Endothelial cell of umbilical vein (primary cell): ENCODE data around the gene SMAD1. TPM values are rescaled to one million over a fixed set of nuclear protein-coding genes. Genes with fewer than 3 reads are reported as not detected.

Source experiments
- BruUV-seq: library from RNA; stranded (reverse); fragments of 400-500 nt; replicated peaks from 2 replicates; lab custom pipeline; 2021; lab: Mats Ljungman, UMichigan
- CTCF ChIA-PET: fragments of 300-600, 350-600 bp; sonication (Branson Sonifier 250); formaldehyde crosslinking; loops from one replicate; lab custom pipeline; 2021; ENCODE audit warnings: antibody characterized with exemption, inconsistent platforms; lab: Charles Lee
- POLR2A ChIA-PET: fragments of 300-600, 350-600 bp; sonication (Branson Sonifier 250); formaldehyde crosslinking; loops from one replicate; lab custom pipeline; 2021; ENCODE audit warnings: antibody characterized with exemption, inconsistent platforms; lab: Charles Lee
- DNase-seq: peaks from one replicate; pipeline ENCODE4 v3.0.0-alpha.2; 2011; ENCODE audit warnings: low read depth, low spot score
- FAIRE-seq: peaks from 2 replicates; lab custom pipeline; 2011; peaks lifted over from hg19 to GRCh38; lab: Jason Lieb, UNC
- H2AFZ ChIP-seq: 2 replicates; pipeline ENCODE4 v1.6.0; 2012; ENCODE audit warnings: low read depth, low read length, control low read depth, inconsistent platforms
- H3K27ac ChIP-seq: 2 replicates; pipeline ENCODE4 v1.5.1; 2011; ENCODE audit warnings: low read depth, mild to moderate bottlenecking, control low read depth, low read length, moderate library complexity; ENCODE audit not compliant: insufficient read depth
- H3K27me3 ChIP-seq, 2 experiments: 2 replicates each; pipeline versions ENCODE4 v1.6.0 to v1.6.1; 2011; ENCODE audit warnings: low read length in 2 of 2, mixed read lengths in 1 of 2; ENCODE audit not compliant: control insufficient read depth in 2 of 2, insufficient read depth in 2 of 2
- H3K36me3 ChIP-seq, 2 experiments: 2 replicates in 1 of 2; 3 replicates in 1 of 2; pipeline ENCODE4 v1.5.1; 2011; ENCODE audit warnings: low read length in 2 of 2, mild to moderate bottlenecking in 1 of 2, moderate library complexity in 1 of 2; ENCODE audit not compliant: control insufficient read depth in 2 of 2, insufficient read depth in 2 of 2; ENCODE audit errors: extremely low read depth in 1 of 2
- H3K4me1 ChIP-seq: 3 replicates; pipeline ENCODE4 v1.5.1; 2011; ENCODE audit warnings: mild to moderate bottlenecking, low read length; ENCODE audit not compliant: control insufficient read depth, insufficient read depth; ENCODE audit errors: extremely low read depth
- H3K4me2 ChIP-seq: 2 replicates; pipeline ENCODE4 v1.6.1; 2011; ENCODE audit warnings: low read length, control low read depth, mixed read lengths; ENCODE audit not compliant: insufficient read depth
- H3K4me3 ChIP-seq, 3 experiments: fragments of 200-600 bp in 1 of 3; sonication (generic), shearing (Covaris generic) in 1 of 3; replicated peaks in 1 of 3; 2 replicates each; pipeline ENCODE4 v1.5.1; 2011 to 2016; ENCODE audit warnings: control low read depth in 3 of 3, low read length in 3 of 3, mild to moderate bottlenecking in 2 of 3, inconsistent platforms in 1 of 3, low read depth in 1 of 3, moderate library complexity in 1 of 3; ENCODE audit not compliant: insufficient read depth in 1 of 3
- H3K79me2 ChIP-seq: 2 replicates; pipeline ENCODE4 v1.6.0; 2012; ENCODE audit warnings: low read length, inconsistent platforms; ENCODE audit not compliant: control insufficient read depth, insufficient read depth
- H3K9ac ChIP-seq: replicated peaks from 2 replicates; pipeline ENCODE3; 2011; ENCODE audit warnings: low read length, control low read depth; ENCODE audit not compliant: insufficient read depth; ENCODE audit errors: extremely low read depth
- H3K9me1 ChIP-seq: replicated peaks from 3 replicates; pipeline ENCODE4 v1.6.0; 2011; ENCODE audit warnings: mild to moderate bottlenecking, low read length; ENCODE audit not compliant: control insufficient read depth, insufficient read depth; ENCODE audit errors: extremely low read depth
- H3K9me3 ChIP-seq: replicated peaks from 2 replicates; pipeline ENCODE4 v1.5.1; 2012; ENCODE audit warnings: low read length, inconsistent platforms; ENCODE audit not compliant: control insufficient read depth, insufficient read depth
- H4K20me1 ChIP-seq: replicated peaks from 2 replicates; pipeline ENCODE3; 2011; ENCODE audit warnings: mild to moderate bottlenecking, low read length; ENCODE audit not compliant: control insufficient read depth, insufficient read depth; ENCODE audit errors: extremely low read depth
- CTCF ChIP-seq, 2 donors: IDR thresholded peaks; 1 replicate in 1 of 2; 2 replicates in 1 of 2; pipeline ENCODE4 v1.5.1; 2011; ENCODE audit warnings: low read length in 2 of 2, mild to moderate bottlenecking in 2 of 2, moderate library complexity in 2 of 2, control low read depth in 1 of 2, inconsistent platforms in 1 of 2, low read depth in 1 of 2; ENCODE audit not compliant: insufficient read depth in 1 of 2; ENCODE audit errors: extremely low read depth in 1 of 2
- EZH2 ChIP-seq: IDR thresholded peaks from 2 replicates; pipeline ENCODE4 v1.6.1; 2012; ENCODE audit warnings: borderline replicate concordance, low read depth, mild to moderate bottlenecking, moderate library complexity, low read length, inconsistent platforms; ENCODE audit not compliant: severe bottlenecking
- FOS ChIP-seq: IDR thresholded peaks from 2 replicates; pipeline ENCODE4 v1.6.1; 2011; ENCODE audit warnings: mild to moderate bottlenecking, low read length, moderate library complexity, borderline replicate concordance; ENCODE audit not compliant: insufficient read depth
- GATA2 ChIP-seq: IDR thresholded peaks from 2 replicates; pipeline ENCODE4 v1.7.0; 2011; ENCODE audit warnings: low read depth, mild to moderate bottlenecking, moderate library complexity, mixed read lengths, low read length; ENCODE audit not compliant: insufficient read length, insufficient read depth
- JUN ChIP-seq: IDR thresholded peaks from 2 replicates; pipeline ENCODE4 v1.6.1; 2011; ENCODE audit warnings: borderline replicate concordance, low read depth; ENCODE audit not compliant: insufficient read length, insufficient read depth
- MYC ChIP-seq: IDR thresholded peaks from one replicate; pipeline ENCODE4 v1.6.1; 2011; ENCODE audit warnings: mild to moderate bottlenecking, low read depth, low read length
- POLR2A ChIP-seq: IDR thresholded peaks from 2 replicates; pipeline ENCODE4 v1.6.1; 2012; ENCODE audit warnings: low read depth, mild to moderate bottlenecking, control low read depth, low read length
- POLR2AphosphoS5 ChIP-seq: IDR thresholded peaks from 2 replicates; pipeline ENCODE4 v1.6.1; 2012; ENCODE audit warnings: low read depth, mild to moderate bottlenecking, control low read depth, low read length, moderate library complexity; ENCODE audit not compliant: insufficient read depth
- dilution Hi-C: fragments of 300-500 bp; cut with MboI; formaldehyde crosslinking; loops from one replicate; pipeline ENCODE4 v1.15.0; 2019; ENCODE audit warnings: low sequenced_read_pairs; ENCODE audit not compliant: extremely low pct_ligation_motif_present
- intact Hi-C: fragments of 100-400 bp; cut with micrococcal nuclease; formaldehyde crosslinking; loops from one replicate; pipeline ENCODE4 v1.10.0; 2022
- polyA plus RNA-seq, 4 experiments: library from polyadenylated mRNA; depleted of rRNA in 3 of 4; stranded (reverse) in 3 of 4; unstranded in 1 of 4; fragments of >200 nt; gene quantifications; 2 replicates each; pipeline versions ENCODE4 v1.2.1 to v1.2.3, GENCODE V29; 2011 to 2012; ENCODE audit warnings: missing spikeins in 1 of 4
- total RNA-seq: library from RNA; stranded (reverse); gene quantifications from 2 replicates; pipeline ENCODE4 v1.2.3, GENCODE V29; 2021
- TF ChIP-seq, protein P1 (sequence below): IDR thresholded peaks from 2 replicates; pipeline ENCODE4 v1.6.1; 2011; ENCODE audit not compliant: insufficient read depth, insufficient read length

The SMAD1 gene
- total and polyA plus RNA-seq, 2 donors (not counting 3 experiments of a cell fraction or from before 2014, with no cell fraction given): 101 to 116 TPM

DNA sequence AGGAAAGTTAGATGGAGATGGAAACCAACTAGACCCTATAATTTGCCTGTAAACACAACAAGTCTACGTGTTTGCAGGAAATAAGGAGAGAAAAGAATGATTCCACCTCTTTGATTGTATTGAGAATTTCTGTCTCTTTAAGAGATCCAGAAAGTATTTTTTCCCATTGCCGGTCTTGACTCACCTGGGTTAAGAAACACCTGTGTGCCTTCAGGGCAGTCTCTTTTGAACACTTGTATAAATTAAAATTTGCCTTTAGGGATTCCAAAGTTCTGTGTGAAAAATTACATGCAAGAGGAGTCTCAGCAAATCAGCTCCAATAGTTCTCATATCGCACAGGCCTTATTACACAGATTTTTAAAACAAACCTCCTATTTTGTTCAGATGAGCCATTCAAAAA, 46.0 kb upstream of the SMAD1 start:
- Histone ChIP-seq H3K9me3 (no peaks in the 10 kb centered on the region), H3K27ac (no peak overlapping the region), H3K4me2 (no peak overlapping the region), H3K27me3 (peaks cover 0 to 3% of the 10 kb centered on the region in 2 experiments), H4K20me1 (no peaks in the 10 kb centered on the region), H3K9me1 (no peaks in the 10 kb centered on the region), H3K79me2 (no peaks in the 10 kb centered on the region), H2AFZ (no peak overlapping the region), H3K9ac (no peak overlapping the region), H3K4me3 (no peak overlapping the region), H3K4me1 (no peaks in the 10 kb centered on the region), H3K36me3 (no peaks in the 10 kb centered on the region)
- CTCF ChIA-PET: no interaction called here
- TF ChIP-seq POLR2AphosphoS5: no peak
- no peak for TF ChIP-seq EZH2
- no peak for TF ChIP-seq JUN
- TF ChIP-seq, protein P1, sequence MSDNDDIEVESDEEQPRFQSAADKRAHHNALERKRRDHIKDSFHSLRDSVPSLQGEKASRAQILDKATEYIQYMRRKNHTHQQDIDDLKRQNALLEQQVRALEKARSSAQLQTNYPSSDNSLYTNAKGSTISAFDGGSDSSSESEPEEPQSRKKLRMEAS: no peak
- TF ChIP-seq FOS: no peak
- TF ChIP-seq CTCF (IDR thresholded peaks at IDR 0.05; ENCODE audit: extremely low read depth in 1 of 2, insufficient read depth in 1 of 2, low read depth in 1 of 2, low read length in 2 of 2): no peak
- no peak for TF ChIP-seq POLR2A
- no peak for TF ChIP-seq GATA2
- TF ChIP-seq MYC: no peak
- dilution Hi-C loops (no loop called here), intact Hi-C loops (no loop called here)
- no peak for DNase-seq
- FAIRE-seq: no peak
- POLR2A ChIA-PET: no interaction called here
- BruUV-seq: no TSS peak
